Heart left ventricle (tissue), 16 donors: Measurements from ENCODE around the gene IL19. TPM values are rescaled to one million over a fixed set of nuclear protein-coding genes. Genes with fewer than 3 reads are reported as not detected.
A peak's percentile ranks its signal among the peaks of the same experiment; 100 is the strongest.

Experiments used
- ATAC-seq, 4 donors: fragments of 200-7000 bp; cut with Tn5 transposase; one replicate each; pipeline ENCODE4 v1.9.1; 2020 to 2022; ENCODE audit warnings: moderate library complexity in 4 of 4, mild to moderate bottlenecking in 3 of 4, moderate number of reproducible peaks in 1 of 4
- DNase-seq, 5 donors: peaks; one replicate each; pipeline ENCODE4 v3.0.0-alpha.2; 2020
- H3K27ac ChIP-seq, 12 donors: fragments of 200-600 bp; sonication (generic) in 4 of 12; one replicate each; pipeline versions ENCODE4 v1.5.0 to v1.8.0; 2016 to 2022; ENCODE audit warnings: mild to moderate bottlenecking in 2 of 12
- H3K27me3 ChIP-seq, 9 donors: fragments of 200-600 bp; sonication (generic) in 2 of 9; one replicate each; pipeline versions ENCODE4 v1.5.1 to v1.8.0; 2016 to 2022; ENCODE audit warnings: mild to moderate bottlenecking in 3 of 9
- H3K36me3 ChIP-seq, 9 donors: fragments of 200-600 bp; sonication (generic) in 2 of 9; one replicate each; pipeline versions ENCODE4 v1.5.0 to v1.8.0; 2018 to 2022; ENCODE audit warnings: mild to moderate bottlenecking in 2 of 9
- H3K4me1 ChIP-seq, 12 donors: fragments of 200-600 bp; sonication (generic) in 4 of 12; one replicate each; pipeline versions ENCODE4 v1.5.0 to v1.8.0; 2016 to 2022; ENCODE audit warnings: mild to moderate bottlenecking in 3 of 12
- H3K4me3 ChIP-seq, 12 donors: fragments of 200-600 bp; sonication (generic) in 4 of 12; one replicate each; pipeline versions ENCODE4 v1.5.0 to v1.8.0; 2017 to 2022; ENCODE audit warnings: mild to moderate bottlenecking in 9 of 12, moderate library complexity in 4 of 12
- H3K9me3 ChIP-seq, 12 donors: fragments of 200-600 bp; sonication (generic) in 4 of 12; one replicate each; pipeline versions ENCODE4 v1.5.0 to v1.8.0; 2016 to 2022; ENCODE audit warnings: mild to moderate bottlenecking in 1 of 12
- POLR2A ChIP-seq, 2 donors: fragments of 450-650 bp; IDR thresholded peaks; one replicate each; pipeline ENCODE4 v1.6.1; 2017; ENCODE audit warnings: antibody characterized with exemption in 2 of 2, mild to moderate bottlenecking in 2 of 2, moderate library complexity in 2 of 2
- WGBS, 4 donors: extraction: QIAGEN DNeasy Blood & Tissue Kit in 2 of 4; methylation state at CpG; one replicate each; pipeline versions ENCODE4 v1.1.5 to v1.1.7; 2013 to 2018; 5-methylcytosine and 5-hydroxymethylcytosine counted together
- intact Hi-C, 10 donors: fragments of 100-400 bp; cut with DNase I; formaldehyde crosslinking; loops; one replicate each; pipeline versions ENCODE4 v1.11.1 to v1.14.2; 2022
- polyA plus RNA-seq, 2 donors: library from polyadenylated mRNA; stranded (reverse); fragments of 200-250 nt; gene quantifications; one replicate each; pipeline ENCODE4 v1.2.3, GENCODE V29; 2013
- total RNA-seq, 9 donors: library from RNA; depleted of rRNA in 2 of 9; stranded (reverse); fragments of >200 nt in 2 of 9; fragmentation: NEBNext Ultra II Directional in 3 of 9; extraction: Animal tissue kit (Norgen Biotek cat#: 25700) in 3 of 9; gene quantifications; one replicate each; pipeline versions ENCODE4 v1.1.0 to v1.2.4, GENCODE V29; 2016 to 2023
- TF ChIP-seq, protein P1 (sequence below), 12 donors: fragments of 200-600 bp; sonication (generic) in 4 of 12; IDR thresholded peaks; one replicate each; pipeline versions ENCODE4 v1.5.0 to v1.8.0; 2018 to 2022; ENCODE audit warnings: antibody characterized with exemption in 12 of 12, mild to moderate bottlenecking in 5 of 12
- donor health status: ischemic (EF 13 %, LVEDD 7.1; RV severe dilation, severe dysfunction).
- donor health status: healthy with polysubstance abuse.
- donor health status: DM: no; HTN: yes; CAD: no.
- donor health status: DM: no; HTN: no; CAD: no.
- donor health status: ischemic (EF 25% LVEDD 6.9; RV normal size, moderate dysfunction).
- donor health status: ischemic (EF 25% LVEDD 5.7; RV mildly dilated, moderate dysfunction).
- donor health status: healthy.
- donor health status: DM: yes; HTN: yes; CAD: no.
- donor health status: ischemic (EF 35%, LVEDD 5.7; RV mildly dilated, moderate dysfunction).
- donor health status: nonischemic (EF 11% LVEDD 7.7; RV severe dilation, severe dysfunction).
- donor health status: DM: yes; HTN: yes; CAD: no.
- donor health status: PGD.
- donor health status: ischemic (EF 29% LVEDD 5.4; RV normal size, mild dysfunction).
- donor health status: nonischemic (EF 23%, LVEDD 6.1; RV moderate dilation, normal function).

IL19 gene
- total and polyA plus RNA-seq, 11 donors = not detected

DNA sequence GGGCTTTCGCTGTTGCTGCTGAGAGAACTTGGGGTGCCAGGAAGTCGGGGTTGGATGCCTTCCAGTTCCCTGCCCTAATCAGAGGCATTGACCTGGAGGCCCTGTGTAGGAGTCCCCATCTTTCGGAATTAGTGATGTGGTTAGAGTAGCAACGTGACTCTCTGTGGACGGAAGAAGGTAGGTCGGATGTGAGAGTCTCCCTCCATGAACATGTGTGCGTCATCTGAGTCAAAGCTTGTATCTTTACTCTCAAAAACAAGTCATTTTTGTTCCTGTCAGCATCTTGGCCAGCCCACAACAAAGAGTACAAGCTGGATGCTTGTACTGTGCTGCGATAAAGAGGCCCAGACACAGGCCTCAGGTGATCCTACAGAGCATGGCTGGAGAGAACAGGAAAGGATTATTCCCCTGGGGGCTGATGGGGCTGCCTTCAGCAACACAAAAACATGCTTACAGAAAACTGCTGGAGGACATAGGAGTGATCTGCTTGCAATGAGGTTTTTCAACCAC is 32.7 kb downstream of the IL19 start:
- H3K27me3 ChIP-seq = no peaks in the 10 kb centered on the region
- H3K4me1 ChIP-seq = peaks cover 0 to 29% (median 0%) of the 10 kb centered on the region in 12 donors
- no peak overlapping the region for H3K4me3 ChIP-seq
- H3K27ac ChIP-seq = peak overlapping the region in 1 of 12 donors; percentile 82
- H3K9me3 ChIP-seq = no peaks in the 10 kb centered on the region
- ATAC-seq = peak in 2 of 4 donors; percentile 18 to 62
- 82 to 95% (median 87%) methylated on average over 8 of the region's 8 CpGs for WGBS, 4 donors
- no peak for TF ChIP-seq POLR2A (IDR thresholded peaks at IDR 0.05)
- TF ChIP-seq, protein P1, sequence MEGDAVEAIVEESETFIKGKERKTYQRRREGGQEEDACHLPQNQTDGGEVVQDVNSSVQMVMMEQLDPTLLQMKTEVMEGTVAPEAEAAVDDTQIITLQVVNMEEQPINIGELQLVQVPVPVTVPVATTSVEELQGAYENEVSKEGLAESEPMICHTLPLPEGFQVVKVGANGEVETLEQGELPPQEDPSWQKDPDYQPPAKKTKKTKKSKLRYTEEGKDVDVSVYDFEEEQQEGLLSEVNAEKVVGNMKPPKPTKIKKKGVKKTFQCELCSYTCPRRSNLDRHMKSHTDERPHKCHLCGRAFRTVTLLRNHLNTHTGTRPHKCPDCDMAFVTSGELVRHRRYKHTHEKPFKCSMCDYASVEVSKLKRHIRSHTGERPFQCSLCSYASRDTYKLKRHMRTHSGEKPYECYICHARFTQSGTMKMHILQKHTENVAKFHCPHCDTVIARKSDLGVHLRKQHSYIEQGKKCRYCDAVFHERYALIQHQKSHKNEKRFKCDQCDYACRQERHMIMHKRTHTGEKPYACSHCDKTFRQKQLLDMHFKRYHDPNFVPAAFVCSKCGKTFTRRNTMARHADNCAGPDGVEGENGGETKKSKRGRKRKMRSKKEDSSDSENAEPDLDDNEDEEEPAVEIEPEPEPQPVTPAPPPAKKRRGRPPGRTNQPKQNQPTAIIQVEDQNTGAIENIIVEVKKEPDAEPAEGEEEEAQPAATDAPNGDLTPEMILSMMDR (IDR thresholded peaks at IDR 0.05) = no peak
- intact Hi-C loops = loop anchor here in 5 of 10 donors (5.0 to 10.0 kb wide), 4 partner anchors 66 to 112 kb away; no protein-coding TSS in a partner anchor
- H3K36me3 ChIP-seq = no peaks in the 10 kb centered on the region
- DNase-seq = no peak

- ATAC-seq (no peak), DNase-seq (no peak)
- intact Hi-C loops = loop anchor here in 5 of 10 donors (5.0 to 10.0 kb wide), 4 partner anchors 67 to 111 kb away; no protein-coding TSS in a partner anchor
- Histone ChIP-seq H3K4me1 (peaks cover 0 to 26% (median 0%) of the 10 kb centered on the region in 12 donors), H3K36me3 (no peaks in the 10 kb centered on the region), H3K27ac (peak overlapping the region in 1 of 12 donors; percentile 82), H3K4me3 (no peak overlapping the region), H3K27me3 (no peaks in the 10 kb centered on the region), H3K9me3 (no peaks in the 10 kb centered on the region)
- TF ChIP-seq POLR2A (IDR thresholded peaks at IDR 0.05) = no peak
- TF ChIP-seq, protein P1 (IDR thresholded peaks at IDR 0.05) = no peak
- WGBS, 4 donors = 78 to 89% (median 84%) methylated on average over 1 of the region's 1 CpG
These were observed 33.7 kb downstream of the IL19 start for GRCh38 chr1:206804156-206804737.

DNA sequence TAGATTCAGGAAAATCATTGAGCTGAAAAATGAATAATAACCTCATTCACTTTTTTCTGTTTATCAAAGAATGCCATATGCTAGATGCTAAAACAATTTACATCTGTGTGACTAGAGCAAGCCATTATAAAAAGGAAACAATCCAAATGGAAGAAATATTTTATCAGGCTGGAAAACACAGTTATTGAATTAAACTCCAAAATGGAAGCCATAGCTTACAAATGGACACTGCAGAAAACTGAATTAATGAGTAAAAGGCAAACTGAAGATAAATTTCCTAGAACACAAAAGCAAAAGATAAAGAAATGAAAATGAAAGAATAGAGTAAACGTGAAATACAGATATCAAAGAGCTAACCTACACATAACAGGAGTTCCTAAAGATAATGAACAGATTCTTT is 34.8 kb downstream of the IL19 start:
- DNase-seq (no peak), ATAC-seq (no peak)
- Histone ChIP-seq H3K27ac (no peak overlapping the region), H3K9me3 (no peaks in the 10 kb centered on the region), H3K4me1 (peaks cover 0 to 26% (median 0%) of the 10 kb centered on the region in 12 donors), H3K27me3 (no peaks in the 10 kb centered on the region), H3K36me3 (no peaks in the 10 kb centered on the region), H3K4me3 (no peak overlapping the region)
- intact Hi-C loops = loop anchor here in 6 of 10 donors (5.0 to 10.0 kb wide), 5 partner anchors 68 to 173 kb away; no protein-coding TSS in a partner anchor
- 74 to 86% (median 82%) methylated on average over 1 of the region's 1 CpG for WGBS, 4 donors
- TF ChIP-seq, protein P1 (IDR thresholded peaks at IDR 0.05) = no peak
- TF ChIP-seq POLR2A (IDR thresholded peaks at IDR 0.05) = no peak

DNA sequence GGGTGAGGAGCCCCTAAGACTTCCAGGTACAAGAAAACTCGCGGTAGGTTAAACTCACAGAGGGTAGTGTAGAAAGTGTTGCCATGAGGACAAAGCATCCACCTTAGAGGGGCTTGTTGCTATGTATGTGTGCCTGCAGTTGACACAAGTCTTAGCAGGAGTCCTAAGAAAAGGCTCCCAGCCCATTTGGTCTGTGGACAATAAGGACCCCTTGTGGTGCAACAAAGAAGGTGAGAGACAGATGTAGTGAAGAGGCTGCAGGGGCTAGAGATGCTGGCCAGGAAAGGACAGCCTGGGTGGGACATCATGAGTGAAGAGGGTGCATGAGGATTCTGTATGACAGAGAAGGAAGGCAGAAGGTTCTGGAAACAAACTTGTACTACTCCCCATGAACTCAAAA is 38.0 kb downstream of the IL19 start:
- 58 to 67% (median 65%) methylated on average over 2 of the region's 2 CpGs for WGBS, 4 donors
- Histone ChIP-seq H3K9me3 (peaks cover 0 to 19% (median 10%) of the 10 kb centered on the region in 12 donors), H3K27me3 (no peaks in the 10 kb centered on the region), H3K36me3 (no peaks in the 10 kb centered on the region), H3K27ac (no peak overlapping the region), H3K4me1 (peaks cover 0 to 18% (median 0%) of the 10 kb centered on the region in 12 donors), H3K4me3 (no peak overlapping the region)
- TF ChIP-seq, protein P1 (IDR thresholded peaks at IDR 0.05) = peak; percentile 15 to 54 (median 38)
- TF ChIP-seq POLR2A (IDR thresholded peaks at IDR 0.05) = no peak
- intact Hi-C loops = loop anchor here (1.0 to 10.0 kb wide), 12 partner anchors 71 to 178 kb away; partner anchors contain the start of gene DYRK3 (in 2 of the 10)
- ATAC-seq (peak; percentile 51 to 80 (median 78)), DNase-seq (no peak)
